Measurements from ENCODE around the gene METTL25B.
A peak's percentile ranks its signal among the peaks of the same experiment; 100 is the strongest.

Gene METTL25B

DNA sequence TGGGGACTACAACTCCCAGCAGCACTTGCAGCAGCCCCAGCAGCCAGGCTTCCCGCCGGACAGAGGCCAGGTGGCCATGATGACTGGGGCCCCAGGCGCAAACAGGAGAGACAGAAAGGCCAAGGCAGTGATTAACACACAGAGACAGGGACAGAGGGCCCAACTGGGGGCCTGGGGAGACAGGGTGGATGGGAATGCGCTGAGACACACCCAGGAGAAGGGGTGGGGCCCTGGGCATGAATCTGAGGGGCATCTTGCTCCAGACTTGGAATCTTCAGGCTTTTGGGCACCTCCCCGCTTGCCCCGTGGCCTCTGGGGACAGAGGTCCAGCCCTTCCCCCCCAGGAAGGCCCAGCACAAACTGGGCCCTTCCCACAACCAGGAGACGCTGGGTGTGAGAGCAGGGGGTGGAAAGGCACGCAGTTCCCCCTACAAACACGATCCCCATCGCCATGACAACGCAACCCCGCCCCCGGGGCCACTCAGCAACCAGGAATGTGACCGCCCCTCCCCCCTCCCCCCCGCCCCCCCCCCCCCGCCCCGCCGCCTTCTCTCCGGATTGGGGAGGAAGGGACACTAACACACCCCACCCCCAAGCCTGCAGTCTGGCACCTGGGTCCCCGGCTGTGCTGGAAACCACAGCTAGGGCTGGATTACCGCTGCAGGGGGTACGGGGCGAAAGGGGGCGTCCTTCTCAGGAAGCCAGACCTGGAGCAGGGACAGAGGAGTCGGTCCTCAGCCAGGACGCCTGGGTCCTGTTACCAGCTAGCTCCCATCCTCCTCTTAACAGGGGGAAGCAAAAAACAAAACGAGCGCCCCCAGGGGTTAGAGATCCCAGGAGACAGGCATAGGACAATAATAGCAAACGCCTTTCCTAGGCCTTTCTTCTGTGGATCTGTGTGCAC is 18.7 kb downstream of the METTL25B start:
- Histone ChIP-seq H3K4me1 (ENCODE audit: control insufficient read depth in 5 of 5, insufficient read depth in 5 of 5, low read length in 5 of 5) (peaks cover 19 to 60% (median 55%) of the 10 kb centered on the region in 5 donors), H3K36me3 (ENCODE audit: control insufficient read depth in 5 of 5, insufficient read depth in 5 of 5, low read length in 5 of 5) (peaks cover 0 to 30% (median 26%) of the 10 kb centered on the region in 5 donors), H3K9me3 (ENCODE audit: control insufficient read depth in 5 of 5, low read length in 5 of 5) (no peaks in the 10 kb centered on the region), H3K27me3 (ENCODE audit: control insufficient read depth in 5 of 5, insufficient read depth in 4 of 5, low read length in 5 of 5) (no peaks in the 10 kb centered on the region), H3K9ac (ENCODE audit: low read length in 5 of 5) (peak overlapping the region; percentile 87 to 98 (median 95)), H3K27ac (ENCODE audit: low read depth, low read length) (peak overlapping the region; percentile 100), H3K4me3 (ENCODE audit: low read depth in 1 of 5, low read length in 5 of 5) (peak overlapping the region; percentile 70 to 98 (median 92))

DNA sequence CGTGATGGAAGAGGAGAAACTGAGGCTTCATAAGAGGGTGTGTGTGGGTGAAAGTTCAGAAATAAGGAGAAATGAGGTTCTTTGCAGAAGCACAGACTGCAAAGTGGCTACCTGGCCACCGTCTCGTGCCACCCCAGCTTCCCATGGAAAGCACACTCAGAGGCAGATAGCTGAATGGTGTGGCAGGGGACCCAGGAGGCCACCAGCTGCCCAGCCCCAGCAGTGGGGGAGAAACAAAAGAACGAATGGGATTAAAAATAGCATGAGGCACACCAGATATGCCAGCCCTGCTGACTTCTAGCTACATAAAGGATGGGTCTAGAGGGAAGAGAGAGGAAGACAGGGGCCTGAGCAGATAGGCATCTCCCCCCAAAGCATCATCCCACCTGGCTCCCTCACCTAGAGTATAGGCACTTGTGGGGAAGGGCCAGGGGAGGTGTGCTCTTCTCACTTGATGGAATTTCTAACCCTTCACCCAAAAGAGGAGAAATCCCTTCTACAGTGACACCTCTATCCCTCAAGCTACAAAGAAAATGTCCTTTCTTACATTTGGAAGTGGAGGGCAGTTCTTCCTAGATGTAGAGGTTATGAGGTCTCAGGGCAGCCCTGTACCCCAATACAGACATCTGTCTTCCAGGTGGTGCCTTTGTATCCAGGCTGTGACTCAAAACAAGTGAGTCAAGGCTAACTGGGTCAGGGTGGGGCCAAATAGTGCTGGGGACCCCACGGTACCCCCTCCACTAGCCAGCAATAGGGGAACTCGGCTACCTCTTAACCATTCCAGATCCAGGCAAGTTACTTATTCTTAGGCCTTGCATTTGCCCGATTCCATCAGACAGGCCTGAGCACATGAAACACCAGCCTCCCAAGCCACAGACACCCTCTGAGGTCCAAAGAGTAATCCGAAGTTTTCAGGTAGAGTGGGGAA is 19.7 kb downstream of the METTL25B start:
- peak overlapping the region; percentile 100 for H3K27ac ChIP-seq (ENCODE audit: low read depth, low read length)
- H3K9me3 ChIP-seq (ENCODE audit: control insufficient read depth in 5 of 5, low read length in 5 of 5): no peaks in the 10 kb centered on the region
- H3K4me1 ChIP-seq (ENCODE audit: control insufficient read depth in 5 of 5, insufficient read depth in 5 of 5, low read length in 5 of 5): peaks cover 25 to 70% (median 65%) of the 10 kb centered on the region in 5 donors
- H3K9ac ChIP-seq (ENCODE audit: low read length in 5 of 5): peak overlapping the region; percentile 94 to 99 (median 97)
- peak overlapping the region; percentile 78 to 98 (median 92) for H3K4me3 ChIP-seq (ENCODE audit: low read depth in 1 of 5, low read length in 5 of 5)
- H3K27me3 ChIP-seq (ENCODE audit: control insufficient read depth in 5 of 5, insufficient read depth in 4 of 5, low read length in 5 of 5): no peaks in the 10 kb centered on the region
- H3K36me3 ChIP-seq (ENCODE audit: control insufficient read depth in 5 of 5, insufficient read depth in 5 of 5, low read length in 5 of 5): peaks cover 0 to 20% (median 19%) of the 10 kb centered on the region in 5 donors

DNA sequence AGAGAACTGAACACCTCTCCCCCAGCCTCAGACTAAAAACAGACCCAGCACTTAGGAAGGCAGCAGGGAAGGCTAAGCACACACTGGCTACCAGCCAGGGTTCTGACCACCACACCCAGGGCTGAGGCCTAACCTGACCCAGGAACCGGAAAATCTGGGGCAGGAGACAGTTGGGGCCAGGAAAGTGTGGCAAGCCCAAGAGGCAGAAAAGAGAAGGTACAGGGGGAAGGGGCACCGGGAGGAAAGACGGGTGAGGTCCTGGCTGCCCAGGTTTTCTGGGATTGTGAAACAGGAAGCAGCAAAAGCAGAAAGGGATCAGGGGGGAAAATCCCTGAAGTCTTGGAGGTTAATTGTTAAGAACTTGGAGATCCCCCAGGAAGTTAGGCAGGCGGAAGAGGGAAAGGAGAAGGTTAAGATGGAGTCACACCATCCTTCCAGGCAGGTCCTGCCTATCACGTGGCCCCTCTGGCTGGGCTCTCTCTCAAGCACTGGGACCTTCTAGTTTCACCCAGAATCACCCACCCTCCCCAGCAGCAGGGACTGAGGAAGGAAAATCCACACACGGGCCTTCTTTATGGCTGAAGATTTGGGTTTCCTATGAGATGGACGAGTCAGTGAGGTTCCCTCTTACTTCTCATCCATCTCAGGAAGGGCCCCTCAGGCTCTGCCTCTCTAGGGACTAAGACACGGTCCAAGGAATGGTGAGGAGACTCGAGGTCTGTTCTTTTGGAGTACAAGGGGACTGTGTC is 20.6 kb downstream of the METTL25B start:
- Histone ChIP-seq H3K4me3 (ENCODE audit: low read depth in 1 of 5, low read length in 5 of 5) (peak overlapping the region; percentile 78 to 98 (median 92)), H3K27me3 (ENCODE audit: control insufficient read depth in 5 of 5, insufficient read depth in 4 of 5, low read length in 5 of 5) (no peaks in the 10 kb centered on the region), H3K36me3 (ENCODE audit: control insufficient read depth in 5 of 5, insufficient read depth in 5 of 5, low read length in 5 of 5) (peaks cover 0 to 12% (median 11%) of the 10 kb centered on the region in 5 donors), H3K4me1 (ENCODE audit: control insufficient read depth in 5 of 5, insufficient read depth in 5 of 5, low read length in 5 of 5) (peaks cover 25 to 78% (median 70%) of the 10 kb centered on the region in 5 donors), H3K9ac (ENCODE audit: low read length in 5 of 5) (peak overlapping the region; percentile 94 to 99 (median 97)), H3K9me3 (ENCODE audit: control insufficient read depth in 5 of 5, low read length in 5 of 5) (no peaks in the 10 kb centered on the region), H3K27ac (ENCODE audit: low read depth, low read length) (peak overlapping the region; percentile 100)

DNA sequence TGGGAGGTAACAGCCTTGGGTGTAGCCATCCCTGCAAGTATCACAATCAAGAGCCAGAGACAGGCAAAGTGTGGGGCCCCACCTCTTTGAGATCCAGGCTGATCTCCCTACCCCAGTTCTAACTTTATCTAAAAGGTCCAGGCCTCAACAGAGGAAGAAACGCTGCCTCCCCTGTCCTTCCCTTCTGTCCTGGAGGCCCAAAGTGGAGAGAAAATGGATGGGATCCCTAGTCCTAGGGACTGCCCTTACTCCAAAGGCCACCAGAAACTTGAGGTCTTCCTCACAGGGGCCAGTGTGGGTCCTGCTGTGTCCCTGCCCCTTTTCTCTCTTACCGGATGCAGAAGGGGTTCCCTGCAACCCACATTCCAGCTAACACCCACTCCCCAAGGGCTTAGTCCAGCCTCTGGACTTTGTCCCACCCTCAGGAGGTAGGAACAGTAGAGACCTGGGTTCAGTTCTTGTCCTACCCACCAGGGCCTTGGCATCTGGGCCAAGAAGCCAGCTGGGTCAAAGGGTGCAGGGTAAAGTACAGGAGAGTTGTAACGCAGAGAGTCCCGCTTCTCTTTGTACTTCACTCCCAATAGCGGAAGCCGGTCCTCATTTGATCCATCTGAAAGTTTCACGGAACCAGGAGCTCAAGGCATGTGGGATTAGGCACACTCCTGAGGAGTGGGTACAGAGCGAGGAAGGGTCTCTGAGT is 21.3 kb downstream of the METTL25B start:
- Histone ChIP-seq H3K9me3 (ENCODE audit: control insufficient read depth in 5 of 5, low read length in 5 of 5) (no peaks in the 10 kb centered on the region), H3K36me3 (ENCODE audit: control insufficient read depth in 5 of 5, insufficient read depth in 5 of 5, low read length in 5 of 5) (peaks cover 0 to 7% (median 6%) of the 10 kb centered on the region in 5 donors), H3K9ac (ENCODE audit: low read length in 5 of 5) (peak overlapping the region; percentile 94 to 99 (median 97)), H3K4me1 (ENCODE audit: control insufficient read depth in 5 of 5, insufficient read depth in 5 of 5, low read length in 5 of 5) (peaks cover 25 to 85% (median 77%) of the 10 kb centered on the region in 5 donors), H3K4me3 (ENCODE audit: low read depth in 1 of 5, low read length in 5 of 5) (peak overlapping the region; percentile 78 to 98 (median 92)), H3K27me3 (ENCODE audit: control insufficient read depth in 5 of 5, insufficient read depth in 4 of 5, low read length in 5 of 5) (no peaks in the 10 kb centered on the region), H3K27ac (ENCODE audit: low read depth, low read length) (peak overlapping the region; percentile 100)

DNA sequence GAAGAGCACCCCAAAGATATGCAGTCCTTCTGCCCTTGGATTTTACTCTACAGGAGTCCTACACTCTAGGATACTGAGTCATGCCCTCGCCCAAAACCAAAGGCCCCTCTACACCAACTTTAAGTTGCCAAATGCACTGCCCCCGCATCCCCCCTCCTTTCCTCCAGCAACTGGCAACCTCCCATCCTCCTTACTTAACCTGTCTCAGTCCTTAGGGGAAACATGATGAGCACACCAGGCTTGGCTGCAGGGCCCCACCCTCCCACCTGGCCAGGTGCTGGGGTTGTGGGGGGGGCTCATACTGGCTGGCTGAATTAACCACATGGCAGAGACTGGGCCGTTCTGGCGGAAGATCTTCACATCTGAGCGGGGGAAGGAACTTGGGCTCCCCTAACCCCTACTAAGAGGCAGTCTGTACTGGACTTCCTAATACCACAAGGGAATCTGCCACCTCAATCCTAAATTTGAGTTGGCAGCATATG is 22.0 kb downstream of the METTL25B start:
- H3K4me3 ChIP-seq (ENCODE audit: low read depth in 1 of 5, low read length in 5 of 5): peak overlapping the region; percentile 78 to 98 (median 92)
- peak overlapping the region; percentile 100 for H3K27ac ChIP-seq (ENCODE audit: low read depth, low read length)
- H3K9me3 ChIP-seq (ENCODE audit: control insufficient read depth in 5 of 5, low read length in 5 of 5): no peaks in the 10 kb centered on the region
- H3K27me3 ChIP-seq (ENCODE audit: control insufficient read depth in 5 of 5, insufficient read depth in 4 of 5, low read length in 5 of 5): no peaks in the 10 kb centered on the region
- peaks cover 25 to 81% (median 77%) of the 10 kb centered on the region in 5 donors for H3K4me1 ChIP-seq (ENCODE audit: control insufficient read depth in 5 of 5, insufficient read depth in 5 of 5, low read length in 5 of 5)
- H3K9ac ChIP-seq (ENCODE audit: low read length in 5 of 5): peak overlapping the region; percentile 94 to 99 (median 97)
- peaks cover 0 to under 1% (median 0%) of the 10 kb centered on the region in 5 donors for H3K36me3 ChIP-seq (ENCODE audit: control insufficient read depth in 5 of 5, insufficient read depth in 5 of 5, low read length in 5 of 5)

DNA sequence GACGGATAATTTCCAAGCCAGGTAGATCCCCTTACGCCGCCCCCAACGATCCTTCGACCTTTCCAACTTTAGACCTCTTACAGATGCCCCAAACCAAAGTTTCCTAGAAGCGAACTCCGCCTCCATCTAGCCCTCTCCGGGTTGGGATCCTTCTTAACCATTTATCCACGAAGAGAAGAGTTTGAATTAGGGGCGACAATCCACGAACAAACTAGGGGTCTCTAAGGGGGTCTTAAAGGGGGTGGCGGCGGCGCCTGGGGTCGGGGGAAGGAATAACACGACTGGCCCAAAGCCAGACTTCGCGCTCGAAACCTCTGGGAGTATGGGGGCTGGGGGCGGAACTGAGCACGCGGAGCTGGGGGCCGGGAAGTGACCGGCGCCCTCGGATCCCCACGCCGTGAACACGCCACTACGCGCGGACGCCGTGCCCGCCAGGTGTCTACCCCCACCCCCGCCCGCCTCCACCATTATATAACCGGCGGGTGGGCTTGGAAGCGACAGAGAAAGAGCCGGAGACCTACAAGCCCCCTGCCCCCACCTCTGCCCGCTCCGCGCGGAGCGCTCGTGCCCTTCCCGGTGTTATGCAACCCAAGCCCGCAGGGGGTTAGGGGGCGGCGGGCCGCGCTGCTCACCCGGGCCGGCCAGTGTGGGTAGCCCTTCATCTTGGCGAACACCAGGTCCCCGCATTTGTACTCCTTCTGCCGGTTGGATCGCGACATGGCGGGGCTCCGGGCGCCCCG is 22.6 kb downstream of the METTL25B start:
- H3K27me3 ChIP-seq (ENCODE audit: control insufficient read depth in 5 of 5, insufficient read depth in 4 of 5, low read length in 5 of 5): no peaks in the 10 kb centered on the region
- H3K36me3 ChIP-seq (ENCODE audit: control insufficient read depth in 5 of 5, insufficient read depth in 5 of 5, low read length in 5 of 5): no peaks in the 10 kb centered on the region
- H3K4me3 ChIP-seq (ENCODE audit: low read depth in 1 of 5, low read length in 5 of 5): peak overlapping the region; percentile 78 to 98 (median 92)
- no peaks in the 10 kb centered on the region for H3K9me3 ChIP-seq (ENCODE audit: control insufficient read depth in 5 of 5, low read length in 5 of 5)
- peak overlapping the region; percentile 94 to 99 (median 97) for H3K9ac ChIP-seq (ENCODE audit: low read length in 5 of 5)
- peaks cover 25 to 81% (median 73%) of the 10 kb centered on the region in 5 donors for H3K4me1 ChIP-seq (ENCODE audit: control insufficient read depth in 5 of 5, insufficient read depth in 5 of 5, low read length in 5 of 5)
- peak overlapping the region; percentile 100 for H3K27ac ChIP-seq (ENCODE audit: low read depth, low read length)

DNA sequence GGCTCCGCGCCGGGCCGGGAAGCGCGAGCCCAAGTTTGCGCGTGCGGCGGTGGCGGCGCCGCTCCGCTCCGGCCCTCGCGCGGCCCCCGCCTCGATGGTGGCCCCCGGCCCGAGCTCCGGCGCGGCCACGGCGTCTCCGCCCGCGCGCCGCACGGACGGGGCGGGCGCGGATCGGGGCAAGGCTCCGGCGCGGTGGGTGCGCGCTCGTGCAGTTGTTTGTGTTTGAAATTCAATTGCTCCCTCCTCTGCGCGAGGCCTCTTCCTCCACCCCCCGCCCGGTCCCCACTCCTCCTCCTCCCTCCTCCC is 23.1 kb downstream of the METTL25B start, which contains the start of gene HDGF:
Gene HDGF, minus strand, starts transcription at position 225 of the 306 bp plus-strand sequence. CDS start 246 bp downstream, outside the sequence.
- Histone ChIP-seq H3K4me3 (ENCODE audit: low read depth in 1 of 5, low read length in 5 of 5) (peak within 1 kb of the TSS; percentile 78 to 98 (median 93)), H3K27ac (ENCODE audit: low read depth, low read length) (peak within 1 kb of the TSS; percentile 100), H3K9me3 (ENCODE audit: control insufficient read depth in 5 of 5, low read length in 5 of 5) (no peaks in the 10 kb centered on the region), H3K9ac (ENCODE audit: low read length in 5 of 5) (peak within 1 kb of the TSS; percentile 95 to 99 (median 97)), H3K36me3 (ENCODE audit: control insufficient read depth in 5 of 5, insufficient read depth in 5 of 5, low read length in 5 of 5) (no peaks in the 10 kb centered on the region), H3K4me1 (ENCODE audit: control insufficient read depth in 5 of 5, insufficient read depth in 5 of 5, low read length in 5 of 5) (peaks cover 25 to 75% (median 68%) of the 10 kb centered on the region in 5 donors), H3K27me3 (ENCODE audit: control insufficient read depth in 5 of 5, insufficient read depth in 4 of 5, low read length in 5 of 5) (no peaks in the 10 kb centered on the region)

DNA sequence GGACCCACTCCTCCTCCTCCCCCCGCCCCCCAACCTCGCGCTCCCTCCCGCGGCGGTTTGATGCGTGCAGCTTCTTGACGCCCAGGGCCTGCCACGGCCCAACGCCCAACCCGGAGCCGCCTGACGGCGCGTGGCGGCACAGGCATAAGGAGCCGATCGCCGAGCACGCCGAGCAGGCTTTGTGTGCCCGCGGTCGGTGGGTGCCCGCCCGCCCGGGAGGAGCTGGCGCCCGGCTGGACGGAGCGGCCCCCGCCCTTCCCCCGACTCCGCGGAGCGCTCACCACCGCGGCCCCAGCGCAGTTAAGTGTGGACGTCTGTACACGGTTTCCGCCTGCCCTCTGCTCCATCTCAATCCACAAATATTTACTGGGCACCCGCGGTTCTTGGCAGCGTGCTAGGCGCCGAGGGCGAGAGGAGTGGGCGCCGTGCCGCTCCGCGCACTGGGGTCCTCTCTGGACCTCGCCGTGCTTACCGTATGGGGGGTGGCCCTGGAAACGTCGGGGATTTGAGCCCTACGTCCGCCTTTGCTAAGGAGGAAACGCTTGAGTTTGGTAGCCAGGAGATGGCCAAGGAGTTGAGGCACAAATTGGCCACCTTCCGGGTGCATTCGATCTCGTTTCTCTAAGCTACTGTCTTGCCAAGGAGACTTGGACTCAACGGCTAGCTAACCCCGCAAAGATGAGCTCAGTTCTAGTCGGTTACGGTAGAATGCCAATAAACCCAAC is 23.6 kb downstream of the METTL25B start:
- H3K4me3 ChIP-seq (ENCODE audit: low read depth in 1 of 5, low read length in 5 of 5): peak overlapping the region; percentile 78 to 98 (median 93)
- peaks cover 25 to 70% (median 63%) of the 10 kb centered on the region in 5 donors for H3K4me1 ChIP-seq (ENCODE audit: control insufficient read depth in 5 of 5, insufficient read depth in 5 of 5, low read length in 5 of 5)
- peak overlapping the region; percentile 94 for H3K27ac ChIP-seq (ENCODE audit: low read depth, low read length)
- H3K9me3 ChIP-seq (ENCODE audit: control insufficient read depth in 5 of 5, low read length in 5 of 5): no peaks in the 10 kb centered on the region
- no peaks in the 10 kb centered on the region for H3K36me3 ChIP-seq (ENCODE audit: control insufficient read depth in 5 of 5, insufficient read depth in 5 of 5, low read length in 5 of 5)
- peak overlapping the region; percentile 87 to 96 (median 90) for H3K9ac ChIP-seq (ENCODE audit: low read length in 5 of 5)
- H3K27me3 ChIP-seq (ENCODE audit: control insufficient read depth in 5 of 5, insufficient read depth in 4 of 5, low read length in 5 of 5): no peaks in the 10 kb centered on the region
